ENCODE measurements around the gene GPNMB. TPM values are rescaled to one million over a fixed set of nuclear protein-coding genes. Genes with fewer than 3 reads are reported as not detected.
A peak's percentile ranks its signal among the peaks of the same experiment; 100 is the strongest.
"Not testable (repeated sequence)": the region's sequence is repeated elsewhere in the genome, so short reads cannot be mapped to it uniquely, and the experiment has no call there.

The GPNMB gene
- total RNA-seq, 1 donor = 1.5 TPM

DNA sequence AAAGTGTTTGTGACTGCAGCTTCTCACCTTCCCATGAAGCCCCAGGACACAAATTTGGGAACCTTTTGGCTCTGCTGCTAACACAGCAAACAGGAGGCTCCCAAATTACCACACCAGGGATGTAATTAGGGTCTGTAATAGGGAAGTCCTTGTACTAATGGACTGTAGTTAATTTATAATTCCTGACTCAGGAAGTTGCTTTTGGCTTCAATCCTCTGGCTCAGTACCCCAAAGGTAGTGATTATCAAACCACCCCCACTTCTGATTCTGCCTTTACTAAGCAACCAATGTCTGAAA lies 48.8 kb downstream of the GPNMB start:
- Histone ChIP-seq H3K4me3 (ENCODE audit: low read length) (no peak overlapping the region), H3K9me3 (ENCODE audit: low read depth, low read length) (no peaks in the 10 kb centered on the region), H3K27me3 (ENCODE audit: insufficient read depth, low read length) (no peaks in the 10 kb centered on the region), H3K4me1 (ENCODE audit: insufficient read depth, low read length) (peaks cover 18% of the 10 kb centered on the region)

DNA sequence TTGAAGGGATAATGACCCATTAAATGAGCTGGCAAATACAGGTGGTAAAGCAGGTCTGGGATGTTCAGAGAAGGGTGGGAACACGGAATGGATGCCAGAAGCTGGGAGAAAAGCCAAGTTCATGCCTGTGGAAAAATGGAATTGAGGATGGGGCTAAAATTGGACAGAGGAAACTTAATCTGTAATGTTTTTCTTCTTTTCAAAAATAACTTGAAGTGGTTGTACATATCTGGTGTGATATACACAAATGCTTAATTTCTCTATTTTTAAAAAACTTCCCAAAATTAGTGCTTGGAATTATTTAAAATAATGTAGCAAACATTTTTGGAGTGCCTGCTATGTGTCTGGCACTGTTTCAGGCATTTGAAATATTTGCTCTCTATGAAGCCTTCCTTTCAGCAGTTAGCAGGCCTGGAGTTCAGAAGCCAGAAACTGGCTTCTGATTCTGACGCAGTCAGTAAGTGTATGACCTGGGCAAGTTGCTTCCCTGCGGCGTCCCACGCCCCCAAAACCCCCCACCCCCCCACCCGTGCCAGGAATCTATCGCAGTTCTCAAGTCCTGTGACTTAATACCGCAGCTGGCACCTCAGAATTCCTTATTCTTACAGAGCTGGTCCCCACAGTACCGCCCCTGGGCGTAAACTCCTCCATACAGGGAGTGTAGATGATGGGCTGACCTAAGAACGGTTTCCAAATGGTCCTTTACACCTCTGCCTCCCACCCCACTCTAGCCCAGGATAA lies 51.7 kb downstream of the GPNMB start:
- no peaks in the 10 kb centered on the region for H3K9me3 ChIP-seq (ENCODE audit: low read depth, low read length)
- no peaks in the 10 kb centered on the region for H3K27me3 ChIP-seq (ENCODE audit: insufficient read depth, low read length)
- peaks cover 25% of the 10 kb centered on the region for H3K4me1 ChIP-seq (ENCODE audit: insufficient read depth, low read length)
- peak overlapping the region; percentile 71 for H3K4me3 ChIP-seq (ENCODE audit: low read length)

DNA sequence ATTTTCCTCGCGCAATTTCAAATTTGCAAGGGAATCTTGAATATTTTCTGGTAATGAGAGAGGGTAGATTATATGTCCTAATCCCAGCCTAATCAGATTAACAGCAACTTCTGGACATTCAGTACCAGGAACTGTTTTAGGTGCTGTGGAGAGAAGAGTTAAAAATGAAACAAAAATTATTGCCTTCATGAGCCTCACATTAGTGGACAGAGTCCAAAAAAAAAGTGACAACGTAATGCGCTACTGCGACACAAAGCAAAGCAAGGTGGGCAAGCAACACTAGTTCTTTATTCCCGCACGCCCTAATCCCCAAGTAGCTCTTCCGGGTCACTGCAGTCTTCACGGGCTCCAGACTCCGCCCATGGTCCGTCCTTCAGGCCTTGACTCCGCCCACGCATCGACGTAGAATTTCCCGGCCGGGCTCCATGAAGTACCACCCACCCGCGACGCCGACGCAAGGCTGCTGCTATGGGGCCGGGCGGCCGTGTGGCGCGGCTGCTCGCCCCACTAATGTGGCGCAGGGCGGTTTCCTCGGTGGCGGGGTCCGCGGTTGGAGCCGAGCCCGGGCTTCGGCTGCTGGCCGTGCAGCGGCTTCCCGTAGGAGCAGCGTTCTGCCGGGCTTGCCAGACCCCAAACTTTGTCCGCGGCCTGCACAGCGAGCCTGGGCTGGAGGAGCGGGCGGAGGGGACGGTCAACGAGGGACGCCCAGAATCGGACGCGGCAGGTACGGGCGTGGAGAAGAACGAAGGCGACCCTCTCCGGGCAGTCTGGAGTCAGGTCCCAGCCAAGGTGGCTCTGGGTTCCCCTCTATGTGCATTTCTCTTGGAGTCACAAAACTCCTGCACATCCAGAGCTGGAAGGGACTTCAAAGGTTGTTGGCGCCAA lies 52.6 kb downstream of the GPNMB start, which contains the start of gene MALSU1:
TSS of gene MALSU1 (plus strand) at position 455 of the 885 bp plus-strand sequence. CDS start at position 469, 14 bp downstream.
- Histone ChIP-seq H3K4me3 (ENCODE audit: low read length) (peak within 1 kb of the TSS; percentile 71), H3K9me3 (ENCODE audit: low read depth, low read length) (no peaks in the 10 kb centered on the region), H3K4me1 (ENCODE audit: insufficient read depth, low read length) (peaks cover 33% of the 10 kb centered on the region)

GRCh38 chr7:23299770-23300300 lies 53.3 kb downstream of the GPNMB start:
- peaks cover 33% of the 10 kb centered on the region for H3K4me1 ChIP-seq (ENCODE audit: insufficient read depth, low read length)
- H3K4me3 ChIP-seq (ENCODE audit: low read length) = peak overlapping the region; percentile 71

More for the DNA sequence above, 52.6 kb downstream of the GPNMB start, which contains the start of gene MALSU1:
- H3K27me3 ChIP-seq (ENCODE audit: insufficient read depth, low read length) = no peaks in the 10 kb centered on the region

GRCh38 chr7:23306936-23307521 lies 60.5 kb downstream of the GPNMB start:
- Histone ChIP-seq H3K4me1 (ENCODE audit: insufficient read depth, low read length) (peaks cover 8% of the 10 kb centered on the region), H3K27me3 (ENCODE audit: insufficient read depth, low read length) (no peaks in the 10 kb centered on the region), H3K4me3 (ENCODE audit: low read length) (no peak overlapping the region), H3K9me3 (ENCODE audit: low read depth, low read length) (no peaks in the 10 kb centered on the region)

More at GRCh38 chr7:23299770-23300300, 53.3 kb downstream of the GPNMB start:
- Histone ChIP-seq H3K9me3 (ENCODE audit: low read depth, low read length) (no peaks in the 10 kb centered on the region), H3K27me3 (ENCODE audit: insufficient read depth, low read length) (no peaks in the 10 kb centered on the region)

DNA sequence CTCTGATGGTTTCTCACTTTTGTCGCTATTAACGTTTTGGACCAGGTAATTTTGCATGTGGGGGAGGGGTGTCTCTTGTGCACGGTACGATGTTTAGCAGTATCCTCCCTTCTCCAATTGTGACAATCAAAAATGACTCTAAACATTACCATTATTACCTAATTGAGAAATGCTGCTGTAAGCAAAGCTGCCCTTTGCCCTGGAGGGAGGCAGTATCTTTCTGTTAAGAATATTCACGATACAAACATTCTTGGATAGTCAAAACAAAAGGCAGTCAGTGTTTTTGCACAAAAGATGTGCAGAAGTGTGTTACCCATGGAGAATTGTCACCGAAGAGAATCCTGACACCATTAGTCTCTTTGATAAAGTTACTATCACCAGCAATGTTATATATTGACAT lies 62.2 kb downstream of the GPNMB start:
- Histone ChIP-seq H3K9me3 (ENCODE audit: low read depth, low read length) (no peaks in the 10 kb centered on the region), H3K4me1 (ENCODE audit: insufficient read depth, low read length) (peaks cover 4% of the 10 kb centered on the region), H3K27me3 (ENCODE audit: insufficient read depth, low read length) (no peaks in the 10 kb centered on the region), H3K4me3 (ENCODE audit: low read length) (no peak overlapping the region)

DNA sequence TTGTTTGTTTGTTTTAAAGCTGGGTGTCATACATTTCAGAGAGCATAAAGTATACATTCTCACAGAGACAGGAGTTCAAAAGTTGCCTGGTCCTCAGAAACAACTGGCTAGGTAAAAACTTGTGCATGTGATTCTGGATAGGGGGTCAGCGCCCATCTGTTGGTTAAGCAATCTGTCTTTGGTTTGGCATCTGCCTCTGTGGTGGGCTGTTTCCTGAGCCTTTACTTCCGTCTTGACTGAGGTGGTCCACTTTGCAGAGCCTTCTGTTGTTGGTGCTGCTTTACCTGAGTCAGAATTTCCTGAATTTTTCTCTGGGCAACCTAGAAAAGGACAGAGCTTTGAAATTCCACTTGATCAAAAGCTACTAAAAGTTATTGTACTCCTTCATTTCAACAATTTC lies 65.6 kb downstream of the GPNMB start:
- H3K9me3 ChIP-seq (ENCODE audit: low read depth, low read length); H3K4me1 ChIP-seq (ENCODE audit: insufficient read depth, low read length); H3K4me3 ChIP-seq (ENCODE audit: low read length); H3K27me3 ChIP-seq (ENCODE audit: insufficient read depth, low read length): not testable (repeated sequence)

GRCh38 chr7:23315366-23315765 lies 68.8 kb downstream of the GPNMB start:
- Histone ChIP-seq H3K9me3 (ENCODE audit: low read depth, low read length) (no peaks in the 10 kb centered on the region), H3K4me1 (ENCODE audit: insufficient read depth, low read length) (no peaks in the 10 kb centered on the region), H3K4me3 (ENCODE audit: low read length) (no peak overlapping the region), H3K27me3 (ENCODE audit: insufficient read depth, low read length) (no peaks in the 10 kb centered on the region)

Other genes starting within 250 kb of the GPNMB start
- 14.6 TPM for gene HYCC1, start 232.6 kb upstream of the GPNMB start, total RNA-seq
- gene KLHL7, start 141.0 kb upstream of the GPNMB start, total RNA-seq = 20.8 TPM
- 18.9 TPM for gene NUP42, start 64.7 kb upstream of the GPNMB start, total RNA-seq
- 25.7 TPM for gene MALSU1, start 52.6 kb downstream of the GPNMB start, total RNA-seq
- 13.7 TPM for gene IGF2BP3, start 223.7 kb downstream of the GPNMB start, total RNA-seq